HCT116 (cell line): ENCODE data around the gene PPP1R27.

Experiments used
- EZH2 ChIP-seq: fragments of 200-600 bp; sonication (generic); IDR thresholded peaks from 2 replicates; pipeline ENCODE4 v1.6.1; 2017; ENCODE audit warnings: antibody characterized with exemption, mixed run types
- POLR2A ChIP-seq: IDR thresholded peaks from 2 replicates; pipeline ENCODE4 v1.7.0; 2011; ENCODE audit warnings: borderline replicate concordance; ENCODE audit not compliant: insufficient read depth, insufficient read length; ENCODE audit errors: extremely low read depth
- POLR2AphosphoS5 ChIP-seq: IDR thresholded peaks from 2 replicates; pipeline ENCODE4 v1.6.1; 2011; ENCODE audit warnings: mild to moderate bottlenecking, low read depth, low read length, moderate library complexity
- RAD21 ChIP-seq: IDR thresholded peaks from 2 replicates; pipeline ENCODE4 v1.6.1; 2012; ENCODE audit warnings: low read depth, mild to moderate bottlenecking
- TF ChIP-seq, protein P1 (sequence below), 3 experiments: fragments of 200-600 bp in 1 of 3; sonication (generic) in 1 of 3; IDR thresholded peaks in 2 of 3; conservative IDR thresholded peaks in 1 of 3; 2 replicates each; pipeline ENCODE4 v1.5.1; 2012 to 2017; ENCODE audit warnings: low read depth in 2 of 3, low read length in 2 of 3, antibody characterized with exemption in 1 of 3, borderline replicate concordance in 1 of 3, control low read depth in 1 of 3, mild to moderate bottlenecking in 1 of 3, mixed read lengths in 1 of 3, mixed run types in 1 of 3, moderate library complexity in 1 of 3; ENCODE audit not compliant: insufficient read depth in 1 of 3

DNA sequence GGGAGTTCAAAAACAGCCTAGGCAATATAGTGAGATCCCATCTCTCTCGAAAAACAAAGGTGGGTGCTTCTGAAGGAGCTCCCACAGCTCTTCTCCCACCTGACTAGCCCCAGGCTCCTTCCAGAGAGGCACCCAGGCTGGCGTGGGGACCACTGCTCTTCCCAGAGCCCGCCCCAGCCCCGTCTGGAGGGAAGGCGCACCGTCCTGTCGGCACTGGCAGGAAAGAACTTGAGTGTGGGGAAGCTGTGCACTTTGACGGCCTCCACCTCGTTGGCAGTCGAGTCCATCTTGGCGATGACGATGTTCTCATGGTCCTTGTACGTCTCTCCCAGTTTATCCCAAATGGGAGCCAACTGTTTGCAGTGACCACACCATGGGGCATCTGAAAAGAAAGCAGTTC, 10.5 kb upstream of the PPP1R27 start:
- TF ChIP-seq, protein P1, sequence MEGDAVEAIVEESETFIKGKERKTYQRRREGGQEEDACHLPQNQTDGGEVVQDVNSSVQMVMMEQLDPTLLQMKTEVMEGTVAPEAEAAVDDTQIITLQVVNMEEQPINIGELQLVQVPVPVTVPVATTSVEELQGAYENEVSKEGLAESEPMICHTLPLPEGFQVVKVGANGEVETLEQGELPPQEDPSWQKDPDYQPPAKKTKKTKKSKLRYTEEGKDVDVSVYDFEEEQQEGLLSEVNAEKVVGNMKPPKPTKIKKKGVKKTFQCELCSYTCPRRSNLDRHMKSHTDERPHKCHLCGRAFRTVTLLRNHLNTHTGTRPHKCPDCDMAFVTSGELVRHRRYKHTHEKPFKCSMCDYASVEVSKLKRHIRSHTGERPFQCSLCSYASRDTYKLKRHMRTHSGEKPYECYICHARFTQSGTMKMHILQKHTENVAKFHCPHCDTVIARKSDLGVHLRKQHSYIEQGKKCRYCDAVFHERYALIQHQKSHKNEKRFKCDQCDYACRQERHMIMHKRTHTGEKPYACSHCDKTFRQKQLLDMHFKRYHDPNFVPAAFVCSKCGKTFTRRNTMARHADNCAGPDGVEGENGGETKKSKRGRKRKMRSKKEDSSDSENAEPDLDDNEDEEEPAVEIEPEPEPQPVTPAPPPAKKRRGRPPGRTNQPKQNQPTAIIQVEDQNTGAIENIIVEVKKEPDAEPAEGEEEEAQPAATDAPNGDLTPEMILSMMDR (IDR thresholded peaks at IDR 0.05 in 2 of 3, conservative IDR thresholded peaks at IDR 0.05 in 1 of 3; ENCODE audit: borderline replicate concordance in 1 of 3, insufficient read depth in 1 of 3, low read depth in 2 of 3, low read length in 2 of 3): no peak
- TF ChIP-seq POLR2A: no peak
- TF ChIP-seq EZH2: no peak
- TF ChIP-seq POLR2AphosphoS5: no peak
- TF ChIP-seq RAD21: no peak
